GM18870 (cell line): Measurements from ENCODE around the gene NDUFC2.
A peak's percentile ranks its signal among the peaks of the same experiment; 100 is the strongest.
"Not testable (repeated sequence)": the region's sequence is repeated elsewhere in the genome, so short reads cannot be mapped to it uniquely, and the experiment has no call there.

ENCODE experiments used
- ATAC-seq: cut with Tn5 transposase; IDR thresholded peaks from one replicate; pipeline ENCODE4 v1.9.1; 2021; ENCODE audit warnings: moderate library complexity; ENCODE audit not compliant: unreplicated experiment

NDUFC2 gene

DNA sequence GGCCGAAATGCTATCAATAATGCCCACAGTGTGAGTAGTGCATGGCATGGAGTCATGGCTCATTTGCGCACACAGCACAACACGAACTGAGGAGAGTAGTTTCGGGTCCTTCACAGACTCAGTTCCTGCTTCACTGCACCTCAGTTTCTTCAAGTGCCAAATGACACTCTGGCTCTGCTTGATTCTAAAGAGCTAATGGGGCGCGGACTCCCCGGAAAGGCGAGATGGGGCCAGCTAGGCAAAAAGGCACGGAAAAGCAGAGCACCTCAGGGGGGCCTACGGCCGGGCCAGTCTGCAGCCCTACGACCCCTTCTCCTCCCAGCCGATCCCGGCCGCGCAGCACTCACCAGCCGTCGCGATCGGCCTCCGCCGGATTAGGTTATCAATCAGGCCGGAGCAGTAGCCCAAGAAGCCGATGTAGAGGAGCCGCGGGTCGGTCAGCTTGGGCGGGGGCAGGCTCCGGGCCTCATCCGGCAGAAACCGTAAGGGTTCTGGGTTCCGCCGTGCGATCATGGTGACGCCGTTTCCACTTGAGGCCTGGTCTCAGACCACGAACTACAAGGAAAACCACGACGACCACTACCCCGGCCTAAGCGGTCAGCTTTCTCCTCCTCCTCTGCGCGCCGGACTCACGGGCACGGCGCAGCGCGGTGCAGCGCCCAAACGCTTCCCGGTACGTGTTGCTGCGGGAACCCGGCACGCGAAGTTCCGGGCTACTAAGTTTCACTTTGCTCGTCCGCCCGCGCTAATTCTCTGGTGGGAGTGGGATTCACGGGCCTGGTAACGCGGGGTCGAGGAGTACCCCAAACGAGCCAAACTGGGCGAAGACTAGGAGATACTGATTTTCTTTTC is at the start of gene NDUFC2:
NDUFC2 (minus strand) TSS at position 631 of the 852 bp plus-strand sequence; CDS start at position 513, 118 bp downstream.
- ATAC-seq: peak; percentile 57

DNA sequence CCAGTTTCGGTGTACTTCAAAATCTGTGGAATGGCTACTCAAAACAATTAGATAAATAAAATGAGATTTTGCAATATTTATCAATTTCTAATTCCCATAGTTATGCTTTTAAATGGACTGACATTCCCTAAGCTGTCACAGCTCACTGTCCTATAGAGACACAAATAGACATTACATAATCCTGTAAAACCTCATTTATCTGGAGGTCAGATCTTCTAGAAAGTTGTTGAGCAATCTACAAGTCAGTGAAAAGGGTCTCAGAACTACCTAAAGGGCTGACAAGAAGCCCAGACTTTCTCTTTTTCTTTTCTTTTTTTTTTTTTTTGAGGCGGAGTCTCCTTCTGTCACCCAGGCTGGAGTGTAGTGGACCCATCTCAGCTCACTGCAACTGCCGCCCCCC is 47.7 kb upstream of the NDUFC2 start:
- ATAC-seq: no peak

DNA sequence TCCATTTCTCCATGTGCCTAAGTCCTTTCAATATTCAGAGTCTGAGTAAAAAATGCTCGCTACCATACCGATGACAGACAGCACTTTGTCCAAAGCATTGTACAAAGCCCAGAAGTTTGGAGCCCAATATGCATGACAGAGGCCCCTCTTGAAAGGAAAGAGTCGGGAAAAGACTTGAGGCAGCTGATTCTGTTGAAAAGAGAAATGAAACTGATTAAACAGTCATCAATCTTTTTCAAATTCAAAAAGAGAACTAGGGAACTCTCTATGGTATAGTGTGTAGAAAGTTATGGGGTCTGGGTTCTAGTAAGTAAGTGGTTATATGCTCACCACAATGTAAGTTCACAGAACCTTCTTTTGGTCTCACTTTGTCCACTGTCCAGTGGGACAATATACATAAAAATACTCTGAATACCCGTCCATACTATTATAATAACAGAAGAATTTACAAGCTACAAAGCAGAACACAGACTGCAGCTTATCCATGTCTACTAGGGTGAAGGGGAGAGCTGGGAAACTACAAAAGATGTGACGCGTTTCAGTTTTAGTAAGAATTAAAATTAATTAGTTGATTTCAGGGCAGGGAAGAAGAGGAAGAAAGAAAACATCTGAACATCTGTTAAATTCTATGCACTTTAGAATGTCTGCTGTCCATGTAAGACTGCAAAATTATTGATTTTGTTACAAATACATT is 33.1 kb upstream of the NDUFC2 start:
- no peak for ATAC-seq

DNA sequence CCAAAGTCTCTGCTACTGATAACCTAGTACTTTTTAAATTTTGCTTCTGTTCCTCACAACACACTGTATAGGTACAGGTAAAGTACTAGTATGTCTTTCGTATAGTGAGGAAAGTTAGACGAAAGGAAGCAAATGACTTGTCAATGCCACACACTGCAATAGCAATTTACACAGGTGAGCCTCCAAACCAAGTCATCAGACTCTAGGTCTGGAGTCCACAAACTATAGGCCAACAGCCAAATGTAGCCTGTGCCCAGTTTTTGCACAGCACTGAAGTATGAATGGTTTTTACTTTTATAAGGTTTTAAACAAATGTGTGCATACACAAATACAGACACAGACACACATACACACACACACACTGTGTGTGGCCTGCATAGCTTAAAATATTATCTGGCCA is 31.6 kb upstream of the NDUFC2 start:
- no peak for ATAC-seq

DNA sequence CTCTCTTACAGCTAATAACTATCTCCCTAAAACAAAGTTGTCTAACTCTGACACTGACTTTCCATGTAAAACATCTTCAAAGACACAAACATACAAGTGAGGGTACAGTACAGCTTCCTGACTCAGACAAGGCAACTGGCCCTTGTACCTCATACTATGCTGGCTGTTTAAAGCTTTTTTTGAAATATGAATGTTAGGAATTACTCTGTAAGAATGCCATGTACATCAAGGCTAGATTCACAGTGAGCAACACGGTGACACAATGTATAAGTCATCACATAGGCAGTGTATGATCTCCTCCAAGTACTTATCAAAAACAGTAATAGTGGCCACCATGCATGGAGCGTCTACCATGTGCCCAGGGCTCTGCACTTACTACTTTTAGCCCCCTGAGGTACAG is 31.2 kb upstream of the NDUFC2 start:
- ATAC-seq: no peak

DNA sequence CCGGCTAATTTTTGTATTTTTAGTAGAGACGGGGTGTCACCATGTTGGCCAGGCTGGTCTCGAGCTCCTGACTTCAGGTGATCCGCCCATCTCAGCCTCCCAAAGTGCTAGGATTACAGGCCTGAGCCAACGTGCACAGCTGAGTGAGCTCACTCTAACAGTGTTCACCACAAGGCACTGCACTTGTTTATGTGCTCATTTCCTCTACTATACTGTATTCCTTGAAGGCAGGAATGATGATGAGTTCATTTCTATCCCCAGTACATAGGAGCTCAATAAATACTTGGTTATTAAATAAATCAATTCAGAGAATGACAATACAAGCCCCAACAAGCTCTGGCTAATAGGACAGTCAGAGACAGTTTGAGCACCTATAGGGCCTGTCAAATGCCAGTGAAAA is 30.7 kb upstream of the NDUFC2 start:
- ATAC-seq: no peak

DNA sequence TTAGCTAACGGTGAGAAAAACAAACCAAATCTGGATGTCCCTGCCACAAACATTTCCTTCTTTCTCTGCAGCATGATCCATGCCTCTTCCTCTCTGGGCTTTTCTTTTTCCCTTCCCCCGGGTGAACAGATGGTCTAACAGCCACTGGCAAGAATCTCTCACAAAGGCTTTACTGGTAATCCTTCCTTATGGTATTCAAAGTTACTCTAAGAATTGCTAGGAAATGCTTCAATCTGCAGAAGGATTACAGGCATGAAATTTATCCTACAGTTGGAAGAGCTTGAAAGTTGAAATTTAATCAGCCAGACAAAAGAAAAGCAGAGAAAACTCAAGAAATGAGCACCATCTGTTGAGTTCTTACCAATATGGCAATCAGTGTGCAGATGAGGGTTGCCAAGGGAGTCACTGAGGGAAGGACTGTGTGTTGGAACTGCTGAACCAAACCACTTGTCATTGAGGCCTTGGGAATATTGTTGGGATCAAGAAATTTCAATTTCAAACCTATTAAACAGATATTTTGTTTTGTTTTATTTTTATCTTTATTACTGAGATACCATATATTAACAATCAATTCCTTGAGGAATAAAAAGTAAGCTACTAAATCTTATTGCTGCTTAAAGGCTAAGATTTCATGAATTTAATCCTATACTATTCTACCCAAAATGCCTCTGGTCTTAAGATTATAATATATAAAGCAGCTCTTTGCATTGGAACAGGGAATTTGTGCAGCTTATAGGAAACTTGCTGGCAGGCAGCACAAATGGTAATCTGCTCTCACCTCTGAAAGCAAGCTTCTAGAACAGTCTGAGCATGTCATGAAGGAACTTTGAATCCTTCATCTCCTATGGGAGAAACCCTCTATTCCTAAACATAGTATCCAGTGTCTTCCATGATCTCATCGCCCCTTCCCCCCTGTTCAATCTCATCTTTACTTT is 29.7 kb upstream of the NDUFC2 start:
- ATAC-seq: no peak

DNA sequence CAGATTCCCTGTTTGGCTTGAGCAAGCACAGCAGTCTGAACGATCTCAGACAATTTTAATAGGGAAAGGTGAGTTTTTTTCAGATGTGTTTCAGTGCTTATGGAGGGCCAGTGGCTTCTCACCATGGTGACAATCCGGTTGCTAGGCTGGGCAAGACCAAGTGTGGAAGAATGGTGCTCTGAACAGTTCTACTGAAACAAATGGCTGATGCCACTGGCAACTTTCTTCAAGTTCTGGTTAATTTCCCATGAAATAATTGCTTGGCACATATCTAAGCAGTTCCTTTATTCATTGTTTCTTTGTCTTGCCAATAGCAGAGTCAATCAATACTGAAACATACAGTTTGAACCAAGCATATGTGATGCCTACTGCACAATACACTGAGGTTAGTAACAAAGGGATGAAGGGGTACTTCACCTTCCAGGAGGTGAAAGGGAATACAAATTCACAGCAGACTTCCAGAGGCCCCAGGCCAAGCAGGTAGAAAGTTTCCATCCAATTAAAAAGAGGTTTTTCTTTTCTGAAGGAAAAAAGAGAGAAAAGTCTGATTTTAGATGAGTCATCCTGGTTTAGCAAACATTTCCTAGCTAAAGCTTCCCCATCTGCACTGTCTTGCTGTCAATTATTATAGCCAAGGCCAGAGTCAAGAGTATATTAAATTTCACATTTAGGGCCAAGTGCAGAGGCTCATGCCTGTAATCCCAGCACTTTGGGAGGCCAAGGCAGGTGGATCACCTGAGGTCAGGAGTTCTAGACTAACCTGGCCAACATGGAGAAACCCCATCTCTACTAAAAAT is 21.2 kb upstream of the NDUFC2 start:
- no peak for ATAC-seq

- ATAC-seq: no peak
These were observed 20.6 kb upstream of the NDUFC2 start for GRCh38 chr11:78100261-78100660.

DNA sequence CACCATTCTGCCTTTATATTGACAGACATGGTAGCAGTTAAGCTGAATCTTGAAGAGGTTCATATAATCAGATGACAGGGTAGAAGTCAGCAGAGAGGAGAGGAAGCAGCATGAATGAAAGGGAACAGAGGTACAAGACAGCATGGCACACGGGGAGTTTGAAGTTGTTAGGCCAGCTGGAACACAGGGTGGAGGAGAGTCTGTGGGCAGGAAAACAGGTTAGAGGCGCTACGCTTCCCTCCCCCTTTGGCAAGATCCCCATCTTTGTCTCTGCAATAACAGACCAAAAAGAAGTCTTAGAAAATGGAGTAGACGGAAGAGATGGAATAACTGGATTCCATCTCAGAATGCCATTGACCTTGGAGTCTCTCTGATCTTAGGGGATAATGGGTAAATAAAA is 20.0 kb upstream of the NDUFC2 start:
- ATAC-seq: no peak

DNA sequence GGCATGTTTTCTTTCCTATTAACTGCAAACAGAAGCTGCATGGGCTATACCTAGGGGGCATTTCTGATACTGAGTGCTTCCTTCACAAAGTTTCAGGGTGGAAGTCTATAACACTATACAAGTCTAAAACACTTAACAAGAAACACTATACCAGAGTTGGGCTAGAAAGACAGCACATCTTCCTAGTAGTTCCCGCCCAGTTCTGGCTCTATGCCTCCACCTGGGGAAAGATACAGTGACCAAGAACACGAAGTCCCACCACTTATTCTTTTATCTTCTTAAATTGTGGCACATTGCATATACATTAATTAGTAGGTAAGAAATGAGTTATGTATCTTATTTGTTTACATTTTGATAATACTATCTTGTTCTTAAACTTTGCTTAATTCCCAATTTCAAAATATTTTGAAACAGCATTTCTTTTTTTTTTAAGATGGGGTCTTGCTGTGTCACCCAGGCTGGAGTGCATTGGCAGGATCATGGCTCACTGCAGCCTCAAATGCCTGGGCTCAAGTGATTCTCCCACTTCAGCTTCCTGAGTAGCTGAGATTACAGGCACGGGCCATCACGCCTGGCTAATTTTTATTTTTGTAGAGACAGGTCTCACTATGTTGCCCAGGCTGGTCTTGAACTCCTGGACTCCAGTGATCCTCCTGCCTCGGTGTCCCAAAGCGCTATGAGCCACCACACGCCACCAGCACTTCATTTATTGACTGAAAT is 18.2 kb upstream of the NDUFC2 start:
- no peak for ATAC-seq

- no peak for ATAC-seq
These were observed 14.6 kb upstream of the NDUFC2 start for GRCh38 chr11:78094250-78094649.

- ATAC-seq: not testable (repeated sequence)
These were observed 6.9 kb upstream of the NDUFC2 start for GRCh38 chr11:78086521-78087074.

GRCh38 chr11:78085972-78086371 is 6.3 kb upstream of the NDUFC2 start:
- ATAC-seq: no peak

- not testable (repeated sequence) for ATAC-seq
These were observed 4.8 kb upstream of the NDUFC2 start for GRCh38 chr11:78084506-78084905.

DNA sequence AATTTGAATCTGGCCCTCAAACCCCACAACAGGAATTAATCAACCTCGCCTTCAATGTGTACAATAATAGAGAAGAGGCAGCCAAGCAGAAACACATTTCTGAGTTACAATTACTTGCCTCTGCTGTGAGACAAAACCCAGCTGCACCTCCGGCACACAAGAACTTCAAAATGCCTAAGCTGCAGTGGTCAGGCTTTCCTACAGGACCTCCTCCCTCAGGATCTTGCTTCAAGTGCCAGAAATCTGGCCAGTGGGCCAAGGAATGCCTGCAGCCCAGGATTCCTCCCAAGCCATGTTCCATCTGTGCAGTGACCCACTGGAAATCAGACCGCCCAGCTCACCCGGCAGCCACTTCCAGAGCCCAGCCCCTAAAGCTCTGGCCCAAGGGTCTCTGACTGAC is 3.4 kb upstream of the NDUFC2 start:
- no peak for ATAC-seq

DNA sequence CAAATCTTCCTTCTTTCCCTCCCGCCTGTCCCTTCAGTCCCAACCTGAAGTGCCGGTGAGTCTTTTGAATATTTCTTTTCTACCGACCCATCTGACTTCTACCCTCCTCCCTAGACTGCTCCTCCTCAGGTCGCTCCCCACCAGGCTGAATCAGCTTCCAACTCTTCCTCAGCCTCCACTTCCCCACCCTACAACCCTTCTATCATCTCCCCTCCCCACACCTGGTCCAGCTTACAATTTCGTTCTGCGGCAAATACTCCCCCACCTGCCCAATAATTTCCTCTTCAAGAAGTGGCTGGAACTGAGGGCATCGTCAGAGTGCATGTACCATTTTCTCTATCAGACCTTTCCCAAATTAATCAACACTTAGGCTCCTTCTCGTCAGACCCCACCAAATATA is 2.5 kb upstream of the NDUFC2 start:
- ATAC-seq: no peak

DNA sequence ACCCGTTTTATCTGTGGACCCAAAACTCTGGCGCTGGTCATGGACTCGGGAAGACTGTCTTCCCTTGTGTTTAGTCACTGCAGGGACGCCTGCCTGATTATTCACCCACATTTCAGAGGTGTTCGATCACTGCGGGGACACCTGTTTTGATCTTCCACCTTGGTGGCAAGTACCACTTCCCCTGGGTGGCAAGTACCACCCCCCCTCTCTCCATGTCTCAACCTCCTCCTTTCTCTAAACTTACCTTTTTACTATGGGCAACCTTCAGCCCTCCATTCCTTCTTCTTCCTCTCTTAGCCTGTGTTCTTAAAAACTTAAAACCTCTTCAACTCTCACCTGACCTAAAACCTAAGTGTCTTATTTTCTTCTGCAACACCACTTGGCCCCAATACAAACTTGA is 1.9 kb upstream of the NDUFC2 start:
- ATAC-seq: no peak

GRCh38 chr11:78080818-78081495 is 1.3 kb upstream of the NDUFC2 start:
- ATAC-seq: no peak
